DND-41 (cell line): Measurements from ENCODE around the gene TPX2.

Source experiments
- ATAC-seq: fragments of 200-7000 bp; cut with Tn5 transposase; 3 replicates; pipeline ENCODE4 v1.9.1; 2021; ENCODE audit warnings: low read depth; ENCODE audit not compliant: insufficient read depth
- DNase-seq: peaks from one replicate; pipeline ENCODE4 v3.0.0-alpha.2; 2020
- H2AFZ ChIP-seq: 2 replicates; pipeline ENCODE4 v1.6.0; 2012; ENCODE audit warnings: low read depth, low read length
- H3K27ac ChIP-seq: 2 replicates; pipeline ENCODE4 v1.5.1; 2012; ENCODE audit warnings: low read length, inconsistent platforms
- H3K27me3 ChIP-seq: fragments of 200-600 bp; sonication (generic); 2 replicates; pipeline ENCODE4 v1.6.0; 2012; ENCODE audit warnings: low read length, mild to moderate bottlenecking, inconsistent platforms; ENCODE audit not compliant: insufficient read depth, poor library complexity
- H3K36me3 ChIP-seq: 2 replicates; pipeline ENCODE4 v1.5.1; 2012; ENCODE audit warnings: low read length, inconsistent platforms; ENCODE audit not compliant: insufficient read depth
- H3K4me1 ChIP-seq: 2 replicates; pipeline ENCODE4 v1.5.1; 2012; ENCODE audit warnings: mild to moderate bottlenecking, low read length; ENCODE audit not compliant: insufficient read depth
- H3K4me2 ChIP-seq: 2 replicates; pipeline ENCODE4 v1.6.0; 2012; ENCODE audit warnings: mild to moderate bottlenecking, moderate library complexity, low read length, inconsistent platforms; ENCODE audit not compliant: insufficient read depth
- H3K4me3 ChIP-seq, 2 experiments: fragments of 200-600 bp in 1 of 2; shearing (Covaris generic) in 1 of 2; 2 replicates each; pipeline ENCODE4 v1.5.1; 2012 to 2016; ENCODE audit warnings: inconsistent platforms in 2 of 2, low read length in 2 of 2, mild to moderate bottlenecking in 2 of 2, low read depth in 1 of 2, moderate library complexity in 1 of 2
- H3K79me2 ChIP-seq: 2 replicates; pipeline ENCODE4 v1.6.0; 2012; ENCODE audit warnings: low read length, inconsistent platforms; ENCODE audit not compliant: insufficient read depth
- H3K9ac ChIP-seq: 2 replicates; pipeline ENCODE4 v1.6.0; 2012; ENCODE audit warnings: low read depth, mild to moderate bottlenecking, inconsistent platforms, low read length, moderate library complexity
- H3K9me3 ChIP-seq: 2 replicates; pipeline ENCODE4 v1.5.1; 2012; ENCODE audit warnings: low read length, moderate library complexity, mild to moderate bottlenecking, inconsistent platforms; ENCODE audit not compliant: insufficient read depth, severe bottlenecking
- H4K20me1 ChIP-seq: 2 replicates; pipeline ENCODE4 v1.6.0; 2012; ENCODE audit warnings: low read length; ENCODE audit not compliant: insufficient read depth
- EZH2 ChIP-seq: IDR thresholded peaks from 3 replicates; pipeline ENCODE4 v1.6.1; 2012; ENCODE audit warnings: borderline replicate concordance, low read depth, mild to moderate bottlenecking, moderate library complexity, low read length, inconsistent platforms; ENCODE audit not compliant: severe bottlenecking
- TF ChIP-seq, protein P1 (sequence below): IDR thresholded peaks from 2 replicates; pipeline ENCODE4 v1.5.1; 2012; ENCODE audit warnings: borderline replicate concordance, low read length, moderate library complexity, mild to moderate bottlenecking; ENCODE audit not compliant: poor library complexity, severe bottlenecking; ENCODE audit errors: extremely low read depth

The TPX2 gene

DNA sequence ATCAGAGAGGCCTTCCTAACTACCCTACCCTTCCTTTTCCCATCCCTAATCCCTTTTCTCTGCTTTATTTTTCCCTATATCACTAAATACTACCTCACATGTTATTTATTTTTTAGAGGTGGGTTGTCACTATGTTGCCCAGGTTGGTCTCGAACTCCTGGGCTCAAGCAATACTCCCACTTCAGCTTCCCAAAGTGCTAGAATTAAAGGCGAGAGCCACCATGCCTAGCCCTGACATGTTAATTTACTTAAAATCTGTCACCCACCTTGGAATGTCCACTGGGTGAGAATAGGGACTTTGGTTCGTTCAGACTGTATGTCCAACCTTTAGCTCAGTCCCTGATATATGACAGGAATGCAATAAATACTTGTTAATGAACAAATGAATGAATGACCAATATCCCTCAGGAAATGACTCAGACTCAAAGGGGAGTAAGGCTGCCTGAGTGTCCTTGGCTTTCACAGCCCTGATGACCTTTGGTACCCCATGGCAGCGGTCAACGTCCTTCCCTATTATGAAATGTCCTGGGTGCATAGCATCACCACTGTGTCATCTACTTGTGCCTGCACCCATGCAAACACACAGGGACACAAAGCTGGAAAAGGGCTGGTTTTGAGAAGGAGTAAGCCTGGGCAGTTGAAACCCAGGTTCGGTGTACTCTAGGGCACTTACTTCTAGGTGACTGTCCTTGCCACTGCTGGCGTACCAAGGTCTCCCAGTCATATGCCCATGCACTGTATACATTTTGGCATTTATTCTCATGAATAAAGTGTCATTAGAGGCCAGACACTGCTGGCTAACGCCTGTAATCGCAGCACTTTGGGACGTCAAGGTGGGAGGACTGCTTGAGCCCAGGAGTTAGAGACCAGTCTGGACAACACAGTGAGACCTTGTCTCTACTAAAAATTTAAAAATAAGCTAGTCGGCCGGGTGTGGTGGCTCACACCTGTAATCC lies 43.0 kb upstream of the TPX2 start:
- Histone ChIP-seq H3K79me2 (peaks cover 100% of the 10 kb centered on the region), H3K9me3 (no peaks in the 10 kb centered on the region), H4K20me1 (peaks cover 81% of the 10 kb centered on the region), H3K4me3 (no peak overlapping the region), H3K4me1 (peaks cover 96% of the 10 kb centered on the region), H3K4me2 (peak overlapping the region; percentile 19; the same call in 1 of the 2 replicates), H3K27me3 (no peaks in the 10 kb centered on the region), H3K27ac (peak overlapping the region; percentile 89), H3K36me3 (peaks cover 95% of the 10 kb centered on the region), H2AFZ (no peak overlapping the region), H3K9ac (peak overlapping the region; percentile 38)
- ATAC-seq = no peak
- no peak for DNase-seq
- TF ChIP-seq EZH2 = no peak
- TF ChIP-seq, protein P1, sequence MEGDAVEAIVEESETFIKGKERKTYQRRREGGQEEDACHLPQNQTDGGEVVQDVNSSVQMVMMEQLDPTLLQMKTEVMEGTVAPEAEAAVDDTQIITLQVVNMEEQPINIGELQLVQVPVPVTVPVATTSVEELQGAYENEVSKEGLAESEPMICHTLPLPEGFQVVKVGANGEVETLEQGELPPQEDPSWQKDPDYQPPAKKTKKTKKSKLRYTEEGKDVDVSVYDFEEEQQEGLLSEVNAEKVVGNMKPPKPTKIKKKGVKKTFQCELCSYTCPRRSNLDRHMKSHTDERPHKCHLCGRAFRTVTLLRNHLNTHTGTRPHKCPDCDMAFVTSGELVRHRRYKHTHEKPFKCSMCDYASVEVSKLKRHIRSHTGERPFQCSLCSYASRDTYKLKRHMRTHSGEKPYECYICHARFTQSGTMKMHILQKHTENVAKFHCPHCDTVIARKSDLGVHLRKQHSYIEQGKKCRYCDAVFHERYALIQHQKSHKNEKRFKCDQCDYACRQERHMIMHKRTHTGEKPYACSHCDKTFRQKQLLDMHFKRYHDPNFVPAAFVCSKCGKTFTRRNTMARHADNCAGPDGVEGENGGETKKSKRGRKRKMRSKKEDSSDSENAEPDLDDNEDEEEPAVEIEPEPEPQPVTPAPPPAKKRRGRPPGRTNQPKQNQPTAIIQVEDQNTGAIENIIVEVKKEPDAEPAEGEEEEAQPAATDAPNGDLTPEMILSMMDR = no peak

DNA sequence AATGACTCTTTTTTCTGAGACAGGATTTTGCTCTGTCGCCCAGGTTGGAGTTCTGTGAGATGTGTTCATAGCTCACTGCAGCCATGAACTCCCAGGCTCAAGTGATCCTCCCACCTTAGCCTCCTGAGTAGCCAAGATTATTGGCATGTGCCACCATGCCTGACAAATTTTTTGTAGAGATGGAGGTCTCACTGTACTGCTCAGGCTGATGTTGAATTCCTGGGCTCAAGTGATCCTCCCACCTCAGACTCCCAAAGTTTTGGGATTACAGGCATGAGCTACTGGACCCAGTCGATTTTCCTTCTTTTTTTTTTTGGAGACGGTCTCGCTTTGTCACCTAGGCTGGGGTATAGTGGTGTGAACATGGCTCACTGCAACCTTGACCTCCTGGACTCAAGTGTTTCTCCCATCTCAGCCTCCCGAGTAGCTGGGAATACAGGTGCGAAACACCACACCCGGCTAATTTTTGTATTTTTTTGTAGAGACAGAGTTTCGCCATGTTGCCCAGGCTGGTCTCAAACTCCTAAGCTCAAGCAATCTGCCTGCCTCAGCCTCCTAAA lies 40.8 kb upstream of the TPX2 start:
- Histone ChIP-seq H3K27ac (peak overlapping the region; percentile 73), H3K4me2 (no peak overlapping the region), H3K4me1 (peaks cover 87% of the 10 kb centered on the region), H2AFZ (no peak overlapping the region), H3K9me3 (no peaks in the 10 kb centered on the region), H4K20me1 (peaks cover 82% of the 10 kb centered on the region), H3K4me3 (no peak overlapping the region), H3K79me2 (peaks cover 100% of the 10 kb centered on the region), H3K9ac (peak overlapping the region; percentile 6; the same call in 1 of the 2 replicates), H3K36me3 (peaks cover 95% of the 10 kb centered on the region), H3K27me3 (no peaks in the 10 kb centered on the region)
- no peak for TF ChIP-seq EZH2
- TF ChIP-seq, protein P1 = no peak
- ATAC-seq (no peak), DNase-seq (no peak)

DNA sequence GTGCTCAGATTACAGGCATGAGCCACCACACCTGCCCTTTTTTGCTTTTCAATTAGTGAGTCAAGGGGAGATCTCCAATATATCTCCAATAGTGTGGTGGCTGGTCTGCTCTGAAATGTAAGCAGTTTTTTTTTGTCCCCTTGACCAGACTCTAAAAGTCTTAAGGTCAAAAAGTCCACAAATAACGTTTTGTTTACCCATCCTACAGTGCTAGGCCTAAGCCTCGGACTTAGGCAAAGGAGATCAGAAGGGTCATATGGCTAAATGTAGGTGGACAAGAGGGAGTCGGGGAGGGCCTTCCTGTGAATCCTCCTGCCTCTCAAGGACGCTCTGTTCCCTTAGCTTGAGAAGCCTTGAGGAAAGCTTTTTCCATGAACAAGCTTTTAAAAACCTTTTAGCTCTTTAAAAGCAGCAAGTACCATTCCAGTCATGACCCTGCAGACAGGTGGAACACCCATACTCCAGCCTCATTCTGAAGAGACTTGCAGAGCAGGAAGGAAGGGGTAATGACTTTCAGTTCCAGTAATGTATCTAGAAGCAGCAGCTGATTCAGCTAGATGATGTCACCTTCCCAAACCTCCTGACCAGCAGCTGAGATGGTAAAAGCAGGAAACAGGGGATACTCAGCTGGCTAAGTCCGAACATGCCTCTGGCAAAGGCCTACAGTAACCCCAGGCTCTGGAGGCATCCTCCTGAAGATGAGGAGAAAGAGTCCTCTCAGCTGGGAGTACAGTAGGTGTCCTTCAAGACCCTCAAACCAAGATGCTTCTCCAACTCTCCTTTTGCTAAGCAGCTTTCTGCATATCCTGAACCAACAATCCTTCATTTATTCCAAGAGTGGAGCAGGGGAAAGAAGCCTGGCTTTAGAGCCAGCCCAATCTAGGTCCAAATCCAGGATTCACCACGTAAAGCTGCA lies 40.0 kb upstream of the TPX2 start:
- Histone ChIP-seq H3K4me1 (peaks cover 80% of the 10 kb centered on the region), H2AFZ (no peak overlapping the region), H3K27me3 (no peaks in the 10 kb centered on the region), H3K9me3 (no peaks in the 10 kb centered on the region), H3K36me3 (peaks cover 95% of the 10 kb centered on the region), H3K27ac (peak overlapping the region; percentile 73), H3K9ac (peak overlapping the region; percentile 6; the same call in 1 of the 2 replicates), H4K20me1 (peaks cover 75% of the 10 kb centered on the region), H3K4me2 (peak overlapping the region; percentile 14; the same call in 1 of the 2 replicates), H3K4me3 (no peak overlapping the region), H3K79me2 (peaks cover 100% of the 10 kb centered on the region)
- DNase-seq (no peak), ATAC-seq (peak; percentile 48; the same call in 1 of the 3 replicates)
- no peak for TF ChIP-seq EZH2
- TF ChIP-seq, protein P1 = no peak
